ENCODE results near the gene RASA2.

RASA2 gene

GRCh38 chr3:141450727-141451375 lies 36.0 kb upstream of the RASA2 start:
- no peak overlapping the region for H3K4me2 ChIP-seq (ENCODE audit: low read depth, low read length)
- no peak overlapping the region for H3K4me3 ChIP-seq (ENCODE audit: low read length)
- peak overlapping the region; percentile 5; the same call in 1 of the 2 replicates for H3K27ac ChIP-seq (ENCODE audit: low read length)
- no peak overlapping the region for H2AFZ ChIP-seq (ENCODE audit: low read length)
- peaks cover 78% of the 10 kb centered on the region for H3F3A ChIP-seq (ENCODE audit: insufficient read depth, low read length)
- H3K36me3 ChIP-seq (replicated peaks; ENCODE audit: insufficient read depth, low read length), result peaks cover 24% of the 10 kb centered on the region
- H4K20me1 ChIP-seq (ENCODE audit: insufficient read depth, low read length), result peaks cover 42% of the 10 kb centered on the region
- peaks cover 32% of the 10 kb centered on the region for H3K4me1 ChIP-seq (ENCODE audit: low read length)
- no peaks in the 10 kb centered on the region for H3K9me2 ChIP-seq (replicated peaks; ENCODE audit: insufficient read depth, low read length)
- no peaks in the 10 kb centered on the region for H3K9me3 ChIP-seq (replicated peaks; ENCODE audit: insufficient read depth, low read length)
- peak; percentile 43 for DNase-seq
- peaks cover 39% of the 10 kb centered on the region for H3K79me2 ChIP-seq (ENCODE audit: low read length)
- H3K9ac ChIP-seq (ENCODE audit: low read length), result no peak overlapping the region
- no peaks in the 10 kb centered on the region for H3K27me3 ChIP-seq (replicated peaks; ENCODE audit: insufficient read depth, low read length)
- TF ChIP-seq CTCF (IDR thresholded peaks at IDR 0.05; ENCODE audit: low read length), result no peak
- no peak for TF ChIP-seq EZH2 (optimal IDR thresholded peaks at IDR 0.05; ENCODE audit: low read depth, low read length)
- TF ChIP-seq EZH2phosphoT487 (IDR thresholded peaks at IDR 0.05; ENCODE audit: low read length), result no peak

GRCh38 chr3:141452045-141452444 lies 34.8 kb upstream of the RASA2 start:
- Histone ChIP-seq H3F3A (ENCODE audit: insufficient read depth, low read length) (peaks cover 74% of the 10 kb centered on the region), H3K9ac (ENCODE audit: low read length) (no peak overlapping the region)
- peak; percentile 75 for DNase-seq

GRCh38 chr3:141452773-141453172 lies 34.1 kb upstream of the RASA2 start:
- Histone ChIP-seq H2AFZ (ENCODE audit: low read length) (no peak overlapping the region), H3K9ac (ENCODE audit: low read length) (no peak overlapping the region), H3K9me3 (replicated peaks; ENCODE audit: insufficient read depth, low read length) (no peaks in the 10 kb centered on the region), H3K4me1 (ENCODE audit: low read length) (peaks cover 38% of the 10 kb centered on the region), H3K36me3 (replicated peaks; ENCODE audit: insufficient read depth, low read length) (peaks cover 5% of the 10 kb centered on the region; the same call in 1 of the 2 replicates), H3K79me2 (ENCODE audit: low read length) (peaks cover 20% of the 10 kb centered on the region), H3K27ac (ENCODE audit: low read length) (peak overlapping the region; percentile 26; the same call in 1 of the 2 replicates), H3K4me3 (ENCODE audit: low read length) (no peak overlapping the region), H3K4me2 (ENCODE audit: low read depth, low read length) (no peak overlapping the region), H4K20me1 (ENCODE audit: insufficient read depth, low read length) (peaks cover 23% of the 10 kb centered on the region; the same call in 1 of the 2 replicates), H3F3A (ENCODE audit: insufficient read depth, low read length) (peaks cover 67% of the 10 kb centered on the region), H3K27me3 (replicated peaks; ENCODE audit: insufficient read depth, low read length) (no peaks in the 10 kb centered on the region), H3K9me2 (replicated peaks; ENCODE audit: insufficient read depth, low read length) (no peaks in the 10 kb centered on the region)
- TF ChIP-seq CTCF (IDR thresholded peaks at IDR 0.05; ENCODE audit: low read length) (no peak), EZH2phosphoT487 (IDR thresholded peaks at IDR 0.05; ENCODE audit: low read length) (no peak), EZH2 (optimal IDR thresholded peaks at IDR 0.05; ENCODE audit: low read depth, low read length) (no peak)
- DNase-seq, result no peak

More at GRCh38 chr3:141452045-141452444, 34.8 kb upstream of the RASA2 start:
- Histone ChIP-seq H3K9me2 (replicated peaks; ENCODE audit: insufficient read depth, low read length) (no peaks in the 10 kb centered on the region), H4K20me1 (ENCODE audit: insufficient read depth, low read length) (peaks cover 30% of the 10 kb centered on the region), H3K27ac (ENCODE audit: low read length) (peak overlapping the region; percentile 26; the same call in 1 of the 2 replicates), H3K4me1 (ENCODE audit: low read length) (peaks cover 37% of the 10 kb centered on the region), H3K9me3 (replicated peaks; ENCODE audit: insufficient read depth, low read length) (no peaks in the 10 kb centered on the region), H3K4me2 (ENCODE audit: low read depth, low read length) (no peak overlapping the region), H3K36me3 (replicated peaks; ENCODE audit: insufficient read depth, low read length) (peaks cover 12% of the 10 kb centered on the region), H3K27me3 (replicated peaks; ENCODE audit: insufficient read depth, low read length) (no peaks in the 10 kb centered on the region), H3K79me2 (ENCODE audit: low read length) (peaks cover 27% of the 10 kb centered on the region), H2AFZ (ENCODE audit: low read length) (no peak overlapping the region), H3K4me3 (ENCODE audit: low read length) (no peak overlapping the region)
- no peak for TF ChIP-seq EZH2phosphoT487 (IDR thresholded peaks at IDR 0.05; ENCODE audit: low read length)
- TF ChIP-seq CTCF (IDR thresholded peaks at IDR 0.05; ENCODE audit: low read length), result peak; percentile 72
